ENCODE measurements around the gene MALSU1.

Gene MALSU1

DNA sequence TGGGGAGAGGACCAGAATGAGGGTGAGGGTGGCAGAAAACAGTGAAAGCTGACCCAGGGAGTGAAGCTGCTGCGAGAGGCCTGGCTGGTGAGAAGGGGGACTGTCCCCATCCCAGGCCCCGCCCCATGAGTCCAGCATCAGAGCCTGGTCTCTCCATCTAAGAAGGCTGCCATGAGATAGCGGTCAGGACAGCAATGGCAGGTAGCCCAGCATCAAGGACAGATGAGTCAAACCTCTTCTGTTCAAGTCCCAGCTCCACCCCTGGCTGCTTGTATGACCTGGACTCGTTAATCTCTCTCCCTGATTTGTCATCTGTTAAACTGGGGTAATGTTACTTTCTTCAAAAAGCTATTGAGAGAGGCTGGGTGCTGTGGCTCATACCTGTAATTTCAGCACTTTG, 30.4 kb upstream of the MALSU1 start:
- WGBS, 2 experiments (ENCODE audit: insufficient coverage in 2 of 2) = 82 to 89% methylated on average over 2 to 4 of the region's 4 CpGs
- Histone ChIP-seq H3K36me3 (ENCODE audit: control insufficient read depth, insufficient read depth, low read length) (no peaks in the 10 kb centered on the region), H3K4me3 (ENCODE audit: extremely low read depth, insufficient read depth, low read length, poor library complexity, severe bottlenecking) (no peak overlapping the region)

GRCh38 chr7:23272275-23272674, 26.9 kb upstream of the MALSU1 start:
- H3K27ac ChIP-seq (ENCODE audit: low read depth, low read length, severe bottlenecking) = no peak overlapping the region
- H3K9me3 ChIP-seq (ENCODE audit: control insufficient read depth, low read length) = no peaks in the 10 kb centered on the region
- no peaks in the 10 kb centered on the region for H3K36me3 ChIP-seq (ENCODE audit: control insufficient read depth, insufficient read depth, low read length)
- no peaks in the 10 kb centered on the region for H3K4me1 ChIP-seq (ENCODE audit: control insufficient read depth, insufficient read depth, low read length, poor library complexity, severe bottlenecking)
- H3K4me3 ChIP-seq (ENCODE audit: extremely low read depth, insufficient read depth, low read length, poor library complexity, severe bottlenecking) = no peak overlapping the region
- 83 to 89% methylated on average over 1 to 2 of the region's 2 CpGs for WGBS, 2 experiments (ENCODE audit: insufficient coverage in 2 of 2)

More for the DNA sequence above, 30.4 kb upstream of the MALSU1 start:
- Histone ChIP-seq H3K27ac (ENCODE audit: low read depth, low read length, severe bottlenecking) (no peak overlapping the region), H3K4me1 (ENCODE audit: control insufficient read depth, insufficient read depth, low read length, poor library complexity, severe bottlenecking) (no peaks in the 10 kb centered on the region), H3K9me3 (ENCODE audit: control insufficient read depth, low read length) (no peaks in the 10 kb centered on the region)

- Histone ChIP-seq H3K4me3 (ENCODE audit: extremely low read depth, insufficient read depth, low read length, poor library complexity, severe bottlenecking) (no peak overlapping the region), H3K36me3 (ENCODE audit: control insufficient read depth, insufficient read depth, low read length) (no peaks in the 10 kb centered on the region), H3K4me1 (ENCODE audit: control insufficient read depth, insufficient read depth, low read length, poor library complexity, severe bottlenecking) (no peaks in the 10 kb centered on the region), H3K27ac (ENCODE audit: low read depth, low read length, severe bottlenecking) (no peak overlapping the region), H3K9me3 (ENCODE audit: control insufficient read depth, low read length) (no peaks in the 10 kb centered on the region)
- WGBS, 2 experiments (ENCODE audit: insufficient coverage in 2 of 2) = 30 to 43% methylated on average over 5 to 7 of the region's 11 CpGs
Observed at GRCh38 chr7:23273141-23273599, 26.0 kb upstream of the MALSU1 start.

DNA sequence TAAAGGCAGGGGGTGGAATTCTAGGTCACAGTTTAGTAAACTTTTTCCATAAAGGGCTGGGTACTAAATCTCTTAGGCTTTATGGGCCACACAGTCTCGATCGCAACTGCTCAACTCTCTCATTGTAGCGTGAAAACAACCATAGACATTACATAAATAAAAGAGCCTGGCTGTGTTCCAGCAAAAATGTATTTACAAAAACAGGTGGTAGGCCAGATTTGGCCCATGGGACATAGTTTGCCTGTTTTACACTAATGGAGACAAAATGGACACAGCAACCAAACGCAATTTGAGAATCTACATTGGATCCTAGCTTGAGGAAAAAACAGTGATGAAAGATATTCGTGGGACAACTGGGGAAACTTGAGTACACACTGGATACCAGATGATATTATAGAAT, 23.2 kb upstream of the MALSU1 start:
- Histone ChIP-seq H3K36me3 (ENCODE audit: control insufficient read depth, insufficient read depth, low read length) (no peaks in the 10 kb centered on the region), H3K4me3 (ENCODE audit: extremely low read depth, insufficient read depth, low read length, poor library complexity, severe bottlenecking) (no peak overlapping the region), H3K27ac (ENCODE audit: low read depth, low read length, severe bottlenecking) (no peak overlapping the region), H3K4me1 (ENCODE audit: control insufficient read depth, insufficient read depth, low read length, poor library complexity, severe bottlenecking) (no peaks in the 10 kb centered on the region), H3K9me3 (ENCODE audit: control insufficient read depth, low read length) (no peaks in the 10 kb centered on the region)
- 79 to 94% methylated on average over 2 to 5 of the region's 5 CpGs for WGBS, 2 experiments (ENCODE audit: insufficient coverage in 2 of 2)

GRCh38 chr7:23276376-23276775, 22.8 kb upstream of the MALSU1 start:
- Histone ChIP-seq H3K9me3 (ENCODE audit: control insufficient read depth, low read length) (no peaks in the 10 kb centered on the region), H3K4me1 (ENCODE audit: control insufficient read depth, insufficient read depth, low read length, poor library complexity, severe bottlenecking) (no peaks in the 10 kb centered on the region), H3K4me3 (ENCODE audit: extremely low read depth, insufficient read depth, low read length, poor library complexity, severe bottlenecking) (no peak overlapping the region), H3K27ac (ENCODE audit: low read depth, low read length, severe bottlenecking) (no peak overlapping the region), H3K36me3 (ENCODE audit: control insufficient read depth, insufficient read depth, low read length) (no peaks in the 10 kb centered on the region)
- WGBS, 2 experiments (ENCODE audit: insufficient coverage in 2 of 2) = 72 to 80% methylated on average over 4 to 5 of the region's 5 CpGs

DNA sequence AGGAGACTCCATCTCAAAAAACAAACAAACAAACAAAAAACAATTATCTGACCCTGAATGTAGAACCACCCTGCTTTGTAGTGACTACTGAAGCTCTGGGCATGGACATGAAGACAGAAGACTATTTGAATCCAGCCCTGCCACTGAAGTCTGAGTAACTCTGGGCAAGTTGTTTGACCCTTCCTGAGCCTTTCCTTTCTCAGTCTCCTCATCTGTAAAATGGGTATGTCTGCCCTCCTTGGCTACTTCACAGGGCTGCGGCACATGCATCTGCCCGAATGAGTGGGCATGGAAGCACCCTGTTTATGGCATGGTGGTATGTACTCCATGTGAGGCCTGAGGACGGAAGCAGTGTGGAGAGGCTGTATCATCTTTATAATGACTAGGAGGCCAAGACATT, 22.2 kb upstream of the MALSU1 start:
- no peak overlapping the region for H3K4me3 ChIP-seq (ENCODE audit: extremely low read depth, insufficient read depth, low read length, poor library complexity, severe bottlenecking)
- H3K4me1 ChIP-seq (ENCODE audit: control insufficient read depth, insufficient read depth, low read length, poor library complexity, severe bottlenecking) = no peaks in the 10 kb centered on the region
- WGBS, 2 experiments (ENCODE audit: insufficient coverage in 2 of 2) = 83% methylated on average over 2 of the region's 3 CpGs; no CpG with 5 or more reads in 1 of the 2 experiments
- H3K9me3 ChIP-seq (ENCODE audit: control insufficient read depth, low read length) = no peaks in the 10 kb centered on the region
- no peak overlapping the region for H3K27ac ChIP-seq (ENCODE audit: low read depth, low read length, severe bottlenecking)
- H3K36me3 ChIP-seq (ENCODE audit: control insufficient read depth, insufficient read depth, low read length) = no peaks in the 10 kb centered on the region

GRCh38 chr7:23277359-23277989, 21.7 kb upstream of the MALSU1 start:
- WGBS, 2 experiments (ENCODE audit: insufficient coverage in 2 of 2) = 0 to 75% methylated on average over 2 of the region's 6 CpGs
- H3K4me1 ChIP-seq (ENCODE audit: control insufficient read depth, insufficient read depth, low read length, poor library complexity, severe bottlenecking) = no peaks in the 10 kb centered on the region
- no peaks in the 10 kb centered on the region for H3K9me3 ChIP-seq (ENCODE audit: control insufficient read depth, low read length)
- no peak overlapping the region for H3K27ac ChIP-seq (ENCODE audit: low read depth, low read length, severe bottlenecking)
- no peak overlapping the region for H3K4me3 ChIP-seq (ENCODE audit: extremely low read depth, insufficient read depth, low read length, poor library complexity, severe bottlenecking)
- H3K36me3 ChIP-seq (ENCODE audit: control insufficient read depth, insufficient read depth, low read length) = no peaks in the 10 kb centered on the region

GRCh38 chr7:23279819-23280525, 19.2 kb upstream of the MALSU1 start:
- Histone ChIP-seq H3K4me3 (ENCODE audit: extremely low read depth, insufficient read depth, low read length, poor library complexity, severe bottlenecking) (no peak overlapping the region), H3K27ac (ENCODE audit: low read depth, low read length, severe bottlenecking) (no peak overlapping the region), H3K36me3 (ENCODE audit: control insufficient read depth, insufficient read depth, low read length) (no peaks in the 10 kb centered on the region), H3K4me1 (ENCODE audit: control insufficient read depth, insufficient read depth, low read length, poor library complexity, severe bottlenecking) (no peaks in the 10 kb centered on the region), H3K9me3 (ENCODE audit: control insufficient read depth, low read length) (no peaks in the 10 kb centered on the region)
- WGBS, 2 experiments (ENCODE audit: insufficient coverage in 2 of 2) = no CpG with 5 or more reads among the region's 2 CpGs

- H3K4me3 ChIP-seq (ENCODE audit: extremely low read depth, insufficient read depth, low read length, poor library complexity, severe bottlenecking) = no peak overlapping the region
- no peaks in the 10 kb centered on the region for H3K4me1 ChIP-seq (ENCODE audit: control insufficient read depth, insufficient read depth, low read length, poor library complexity, severe bottlenecking)
- H3K27ac ChIP-seq (ENCODE audit: low read depth, low read length, severe bottlenecking) = no peak overlapping the region
- H3K9me3 ChIP-seq (ENCODE audit: control insufficient read depth, low read length) = no peaks in the 10 kb centered on the region
- WGBS, 2 experiments (ENCODE audit: insufficient coverage in 2 of 2) = 83 to 93% methylated on average over 1 of the region's 4 CpGs
- no peaks in the 10 kb centered on the region for H3K36me3 ChIP-seq (ENCODE audit: control insufficient read depth, insufficient read depth, low read length)
Observed at GRCh38 chr7:23283086-23283485, 16.1 kb upstream of the MALSU1 start.

- no peaks in the 10 kb centered on the region for H3K9me3 ChIP-seq (ENCODE audit: control insufficient read depth, low read length)
- H3K27ac ChIP-seq (ENCODE audit: low read depth, low read length, severe bottlenecking) = no peak overlapping the region
- H3K36me3 ChIP-seq (ENCODE audit: control insufficient read depth, insufficient read depth, low read length) = no peaks in the 10 kb centered on the region
- no peaks in the 10 kb centered on the region for H3K4me1 ChIP-seq (ENCODE audit: control insufficient read depth, insufficient read depth, low read length, poor library complexity, severe bottlenecking)
- WGBS, 2 experiments (ENCODE audit: insufficient coverage in 2 of 2) = 85 to 89% methylated on average over 2 of the region's 2 CpGs
- no peak overlapping the region for H3K4me3 ChIP-seq (ENCODE audit: extremely low read depth, insufficient read depth, low read length, poor library complexity, severe bottlenecking)
Observed at GRCh38 chr7:23284871-23285270, 14.3 kb upstream of the MALSU1 start.

Data from mesodermal cell (in vitro differentiated cells).